ENCODE measurements around the gene OR1Q1.
"Not testable (repeated sequence)": the region's sequence is repeated elsewhere in the genome, so short reads cannot be mapped to it uniquely, and the experiment has no call there.

The OR1Q1 gene
- 0 to 0.14 reads per million in 2 donors for total RNA-seq

DNA sequence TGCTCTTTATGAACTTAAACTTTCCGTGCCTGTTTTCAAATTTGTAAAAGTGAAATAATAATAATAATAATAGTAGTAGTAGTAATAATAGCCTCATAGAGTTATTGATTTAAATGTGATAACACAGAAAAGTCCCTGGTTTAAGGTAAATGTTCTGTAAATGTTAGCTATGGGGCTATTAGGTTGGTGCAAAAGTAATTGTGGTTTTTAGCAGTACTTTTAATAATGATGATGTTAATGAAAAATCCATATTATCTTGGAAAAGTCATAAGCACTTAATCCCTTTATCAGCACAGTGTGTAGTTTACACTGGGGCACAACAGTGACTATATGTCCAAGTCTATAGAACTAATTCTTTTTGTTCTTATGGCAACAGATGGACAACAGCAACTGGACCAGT lies at the start of gene OR1Q1:
OR1Q1 (plus strand) TSS at position 377 of the 400 bp plus-strand sequence; CDS start at position 377, 0 bp downstream.
- no peak for DNase-seq

DNA sequence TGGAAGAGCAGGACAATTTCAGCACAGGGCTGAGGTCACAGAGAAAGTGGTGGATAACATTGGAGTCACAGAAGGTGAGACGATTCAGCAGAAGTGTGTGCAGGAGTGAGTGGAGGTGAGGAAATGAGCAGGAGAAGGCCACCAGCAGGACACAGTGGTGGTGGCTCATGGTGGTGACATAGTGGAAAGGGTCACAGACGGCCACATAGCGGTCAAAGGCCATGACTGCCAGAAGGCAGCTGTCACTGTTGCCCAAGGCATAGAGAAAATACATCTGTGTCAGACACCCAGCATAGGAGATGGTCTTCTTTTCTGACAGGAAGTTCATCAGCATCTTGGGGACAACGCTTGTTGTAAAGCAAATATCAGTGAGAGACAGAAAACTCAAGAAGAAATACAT lies 46.6 kb upstream of the OR1Q1 start:
- no peak for DNase-seq

DNA sequence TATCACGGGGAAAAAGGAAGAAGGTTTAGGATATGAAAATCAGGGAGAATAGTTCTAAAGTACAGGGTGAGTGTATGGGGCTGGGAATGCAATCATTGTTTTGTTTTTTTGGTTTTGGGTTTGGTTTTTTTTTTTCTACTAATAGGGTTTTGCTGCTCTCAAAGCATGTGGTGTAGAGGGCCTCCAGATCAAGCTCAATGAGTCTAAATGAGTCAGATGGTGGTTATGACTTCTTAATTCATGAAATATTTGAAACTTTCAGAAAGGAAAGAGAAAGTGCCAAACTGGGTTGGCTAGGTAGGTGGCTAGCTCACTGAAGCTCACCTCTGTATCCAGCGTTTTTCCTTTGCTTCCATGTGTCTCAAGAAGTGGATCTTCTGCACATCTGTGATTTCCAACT lies 42.1 kb upstream of the OR1Q1 start:
- no peak for DNase-seq

- no peak for DNase-seq
Observed at GRCh38 chr9:122579874-122580273, 34.7 kb upstream of the OR1Q1 start.

GRCh38 chr9:122580360-122580759 lies 34.2 kb upstream of the OR1Q1 start:
- no peak for DNase-seq

- not testable (repeated sequence) for DNase-seq
Observed at GRCh38 chr9:122583284-122583683, 31.3 kb upstream of the OR1Q1 start, which contains the start of gene OR1L8. Gene OR1L8 (minus strand): TSS chr9:122583384. CDS start chr9:122568477, 14,907 bp downstream.

- no peak for DNase-seq
Observed at GRCh38 chr9:122605691-122606090, 8.8 kb upstream of the OR1Q1 start.

DNA sequence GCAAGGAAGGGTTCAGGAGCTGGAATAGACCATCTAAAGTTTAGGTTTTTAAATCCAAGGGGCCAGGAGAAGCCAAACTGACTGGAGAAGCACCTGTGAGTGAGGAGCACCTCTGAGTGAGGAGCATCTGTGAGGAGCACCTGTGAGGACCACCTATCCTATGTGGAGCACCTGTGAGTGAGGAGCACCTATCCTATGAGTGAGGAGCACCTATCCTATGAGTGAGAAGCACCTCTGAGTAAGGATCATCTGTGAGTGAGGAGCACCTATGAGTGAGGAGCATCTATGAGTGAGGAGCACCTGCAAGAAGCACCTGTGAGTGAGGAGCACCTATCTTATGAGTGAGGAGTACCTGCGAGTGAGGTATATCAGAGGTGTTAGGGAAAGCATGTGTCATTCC lies 8.0 kb upstream of the OR1Q1 start:
- no peak for DNase-seq

DNA sequence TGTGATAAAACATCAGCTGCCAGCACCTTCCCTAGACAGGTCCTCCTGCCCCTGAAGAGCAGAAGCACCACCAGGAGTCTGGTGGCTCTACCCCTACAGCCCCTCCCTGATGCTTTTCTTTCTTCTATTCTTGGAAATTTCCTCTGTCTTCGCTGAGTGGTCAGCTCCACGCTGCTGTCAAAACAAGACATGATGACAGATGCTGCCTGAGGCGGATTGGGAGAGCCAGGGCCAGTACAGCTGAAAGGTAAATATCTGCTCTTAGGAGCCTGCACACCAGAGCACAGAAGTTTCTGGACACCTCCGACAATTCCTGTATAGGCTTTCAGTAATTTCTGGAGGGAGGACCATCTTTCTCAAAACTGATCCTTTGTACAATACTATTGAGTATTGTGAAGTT lies 4.7 kb upstream of the OR1Q1 start:
- DNase-seq = no peak

- DNase-seq = no peak
Observed at GRCh38 chr9:122619996-122620395, 5.5 kb downstream of the OR1Q1 start.

DNA sequence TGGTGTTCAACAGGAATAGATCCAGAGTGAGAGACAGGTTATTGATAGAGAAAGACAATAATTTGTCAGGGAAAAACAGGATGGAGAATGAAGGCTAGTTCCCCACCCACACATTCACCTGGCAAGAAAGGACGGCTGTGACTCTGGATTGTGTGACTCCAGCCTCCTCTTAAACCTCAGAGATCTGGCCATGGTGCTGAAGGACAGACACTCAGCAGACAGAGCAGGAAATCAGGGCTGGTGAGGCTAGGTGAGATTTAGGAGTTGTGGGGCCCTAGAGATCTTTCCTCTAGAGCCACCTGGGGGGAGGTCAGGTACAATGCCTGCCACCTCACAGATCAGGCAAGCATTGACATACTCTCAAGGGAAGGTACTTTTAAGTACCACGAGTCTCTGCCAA lies 27.7 kb downstream of the OR1Q1 start:
- no peak for DNase-seq

GRCh38 chr9:122656378-122656777 lies 41.8 kb downstream of the OR1Q1 start:
- no peak for DNase-seq

DNA sequence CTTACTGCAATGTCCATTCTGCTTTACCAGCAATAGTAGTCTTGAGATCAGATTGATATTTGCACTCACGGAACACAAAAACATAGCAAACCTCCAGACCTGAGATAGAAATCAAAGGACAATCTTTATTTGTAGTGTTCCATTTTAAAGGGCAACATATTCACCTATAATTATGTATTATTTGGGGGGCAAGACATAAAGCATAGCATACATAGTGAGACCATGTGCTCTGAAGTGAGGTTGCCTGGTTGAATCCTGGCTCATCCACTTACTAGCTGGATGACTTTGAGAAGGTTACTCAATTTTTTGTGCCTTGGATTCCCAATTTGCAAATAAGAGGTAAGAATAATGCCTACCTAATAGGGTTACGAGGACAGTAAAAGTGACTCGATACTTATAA lies 43.0 kb downstream of the OR1Q1 start, which contains the start of gene OR1B1:
OR1B1 (minus strand) TSS at position 101 of the 400 bp plus-strand sequence.
- no peak for DNase-seq

- no peak for DNase-seq
Observed at GRCh38 chr9:122661416-122661815, 46.9 kb downstream of the OR1Q1 start, which contains the start of gene OR1L1. Gene OR1L1 (plus strand): TSS chr9:122661716. CDS start chr9:122661716, 0 bp downstream.
